BE2C (cell line): Measurements from ENCODE around the gene DIPK1B.
"Not testable (repeated sequence)": the region's sequence is repeated elsewhere in the genome, so short reads cannot be mapped to it uniquely, and the experiment has no call there.

Source experiments
- DNase-seq: peaks from one replicate; pipeline ENCODE4 v3.0.0-alpha.2; 2020
- H3K27me3 ChIP-seq: fragments of 250-450 bp; sonication (Bioruptor Pico); 2 replicates; pipeline ENCODE4 v1.5.1; 2020; ENCODE audit warnings: mild to moderate bottlenecking
- H3K36me3 ChIP-seq: fragments of 250-450 bp; sonication (Bioruptor Pico); 2 replicates; pipeline ENCODE4 v1.5.1; 2020; ENCODE audit warnings: mild to moderate bottlenecking
- H3K4me1 ChIP-seq: fragments of 250-450 bp; sonication (Bioruptor Pico); 2 replicates; pipeline ENCODE4 v1.5.1; 2020
- H3K4me3 ChIP-seq: 2 replicates; pipeline ENCODE4 v1.5.1; 2011; ENCODE audit warnings: low read depth, low read length
- H3K9me3 ChIP-seq: fragments of 250-450 bp; sonication (Bioruptor Pico); 2 replicates; pipeline ENCODE4 v1.5.1; 2020
- CTCF ChIP-seq: IDR thresholded peaks from 2 replicates; pipeline ENCODE4 v1.5.1; 2012; ENCODE audit warnings: mild to moderate bottlenecking, low read depth, low read length

Gene DIPK1B

GRCh38 chr9:136707849-136708517 lies 4.4 kb upstream of the DIPK1B start:
- H3K4me3 ChIP-seq, result no peak overlapping the region
- H3K4me1 ChIP-seq, result no peaks in the 10 kb centered on the region
- DNase-seq, result no peak
- no peaks in the 10 kb centered on the region for H3K27me3 ChIP-seq
- no peaks in the 10 kb centered on the region for H3K36me3 ChIP-seq
- TF ChIP-seq CTCF, result no peak
- H3K9me3 ChIP-seq, result no peaks in the 10 kb centered on the region

GRCh38 chr9:136709454-136710109 lies 2.8 kb upstream of the DIPK1B start:
- Histone ChIP-seq H3K4me3 (no peak overlapping the region), H3K27me3 (no peaks in the 10 kb centered on the region), H3K9me3 (no peaks in the 10 kb centered on the region), H3K36me3 (peaks cover 8% of the 10 kb centered on the region), H3K4me1 (peaks cover 11% of the 10 kb centered on the region)
- TF ChIP-seq CTCF, result no peak
- no peak for DNase-seq

- peaks cover 13% of the 10 kb centered on the region for H3K4me1 ChIP-seq
- H3K27me3 ChIP-seq, result no peaks in the 10 kb centered on the region
- H3K4me3 ChIP-seq, result no peak overlapping the region
- no peak for DNase-seq
- TF ChIP-seq CTCF, result no peak
- H3K9me3 ChIP-seq, result no peaks in the 10 kb centered on the region
- peaks cover 13% of the 10 kb centered on the region for H3K36me3 ChIP-seq
These were observed 1.8 kb upstream of the DIPK1B start for GRCh38 chr9:136710543-136710942.

- not testable (repeated sequence) for H3K9me3 ChIP-seq, DNase-seq, H3K27me3 ChIP-seq, H3K4me3 ChIP-seq
- Histone ChIP-seq H3K36me3 (peaks cover 17% of the 10 kb centered on the region), H3K4me1 (peaks cover 13% of the 10 kb centered on the region)
These were observed 1.1 kb upstream of the DIPK1B start for GRCh38 chr9:136711219-136711648.

- Histone ChIP-seq H3K27me3 (no peaks in the 10 kb centered on the region), H3K9me3 (no peaks in the 10 kb centered on the region), H3K36me3 (peaks cover 17% of the 10 kb centered on the region), H3K4me3 (peak overlapping the region; percentile 83), H3K4me1 (peaks cover 13% of the 10 kb centered on the region)
- TF ChIP-seq CTCF, result no peak
- DNase-seq, result no peak
These were observed 545 bp downstream of the DIPK1B start for GRCh38 chr9:136712690-136713544.

GRCh38 chr9:136713550-136713949 lies 1.2 kb downstream of the DIPK1B start:
- no peak for TF ChIP-seq CTCF
- peaks cover 13% of the 10 kb centered on the region for H3K4me1 ChIP-seq
- H3K4me3 ChIP-seq, result peak overlapping the region; percentile 83
- H3K36me3 ChIP-seq, result peaks cover 17% of the 10 kb centered on the region
- no peaks in the 10 kb centered on the region for H3K27me3 ChIP-seq
- peak; percentile 72 for DNase-seq
- no peaks in the 10 kb centered on the region for H3K9me3 ChIP-seq
